Measurements from ENCODE around the gene PCLO. TPM values are rescaled to one million over a fixed set of nuclear protein-coding genes. Genes with fewer than 3 reads are reported as not detected.

Gene PCLO
- total RNA-seq, 1 experiment from 2014 or later, result 3.0 TPM

GRCh38 chr7:83211685-83212084 lies 49.0 kb upstream of the PCLO start:
- Mint-ChIP-seq H3K27me3 (ENCODE audit: low read depth) (no peaks in the 10 kb centered on the region), H3K9me3 (no peaks in the 10 kb centered on the region), H3K27ac (peak overlapping the region; percentile 91), H3K4me3 (peak overlapping the region; percentile 43; the same call in 1 of the 2 replicates), H3K4me1 (peaks cover 37% of the 10 kb centered on the region), H3K36me3 (no peaks in the 10 kb centered on the region)
- DNase-seq (ENCODE audit: low spot score), result no peak
- ChIA-PET CTCF (no interaction called here), POLR2A (no interaction called here)
- TF ChIP-seq ZMAT4 (CRISPR knock-in tag; IDR thresholded peaks at IDR 0.05) (peak; percentile 97), JAZF1 (CRISPR knock-in tag; IDR thresholded peaks at IDR 0.05) (peak; percentile 32; the same call in 1 of the 2 replicates), NFYB (CRISPR knock-in tag; conservative IDR thresholded peaks at IDR 0.05; ENCODE audit: low read depth) (no peak), KAT7 (CRISPR knock-in tag; IDR thresholded peaks at IDR 0.05; ENCODE audit: borderline replicate concordance) (no peak)
- ATAC-seq, result peak; percentile 78

GRCh38 chr7:83210479-83210878 lies 47.8 kb upstream of the PCLO start:
- no peak for DNase-seq (ENCODE audit: low spot score)
- H3K9me3 Mint-ChIP-seq, result no peaks in the 10 kb centered on the region
- ChIA-PET CTCF (no interaction called here), POLR2A (no interaction called here)
- H3K4me3 Mint-ChIP-seq, result no peak overlapping the region
- H3K4me1 Mint-ChIP-seq, result peaks cover 37% of the 10 kb centered on the region
- no peaks in the 10 kb centered on the region for H3K36me3 Mint-ChIP-seq
- no peak for ATAC-seq
- peak overlapping the region; percentile 57; the same call in 1 of the 2 replicates for H3K27ac Mint-ChIP-seq
- no peak for TF ChIP-seq HMGA2 (CRISPR knock-in tag; IDR thresholded peaks at IDR 0.05)
- no peak for TF ChIP-seq PREB (CRISPR knock-in tag; IDR thresholded peaks at IDR 0.05; ENCODE audit: borderline replicate concordance)
- TF ChIP-seq MLX (CRISPR knock-in tag; IDR thresholded peaks at IDR 0.05), result no peak
- TF ChIP-seq FOXP1 (CRISPR knock-in tag; IDR thresholded peaks at IDR 0.05; ENCODE audit: borderline replicate concordance), result no peak
- H3K27me3 Mint-ChIP-seq (ENCODE audit: low read depth), result no peaks in the 10 kb centered on the region

- H3K9me3 Mint-ChIP-seq, result no peaks in the 10 kb centered on the region
- ChIA-PET CTCF (no interaction called here), POLR2A (no interaction called here)
- TF ChIP-seq NR2C2 (CRISPR knock-in tag; IDR thresholded peaks at IDR 0.05) (no peak), ZBTB43 (CRISPR knock-in tag; IDR thresholded peaks at IDR 0.05) (no peak), SMAD4 (CRISPR knock-in tag; IDR thresholded peaks at IDR 0.05) (no peak), FOXP4 (CRISPR knock-in tag; IDR thresholded peaks at IDR 0.05) (no peak), HMGA2 (CRISPR knock-in tag; IDR thresholded peaks at IDR 0.05) (no peak)
- peak overlapping the region; percentile 9; the same call in 1 of the 2 replicates for H3K27ac Mint-ChIP-seq
- no peak overlapping the region for H3K4me3 Mint-ChIP-seq
- no peaks in the 10 kb centered on the region for H3K36me3 Mint-ChIP-seq
- DNase-seq (ENCODE audit: low spot score) (no peak), ATAC-seq (peak; percentile 70)
- H3K4me1 Mint-ChIP-seq, result peaks cover 36% of the 10 kb centered on the region
- no peaks in the 10 kb centered on the region for H3K27me3 Mint-ChIP-seq (ENCODE audit: low read depth)
These were observed 42.0 kb upstream of the PCLO start for GRCh38 chr7:83204715-83205114.

- peak; percentile 80 for ATAC-seq
- TF ChIP-seq RORB (CRISPR knock-in tag; IDR thresholded peaks at IDR 0.05) (no peak), E2F1 (CRISPR knock-in tag; IDR thresholded peaks at IDR 0.05) (no peak), ATF1 (CRISPR knock-in tag; IDR thresholded peaks at IDR 0.05) (no peak)
- no peaks in the 10 kb centered on the region for H3K27me3 Mint-ChIP-seq (ENCODE audit: low read depth)
- H3K36me3 Mint-ChIP-seq, result no peaks in the 10 kb centered on the region
- CTCF ChIA-PET, result no interaction called here
- 0 out of 2 replicates have a peak, but pooled peaks cover 3% of the 10 kb centered on the region for H3K9me3 Mint-ChIP-seq
- H3K4me3 Mint-ChIP-seq, result no peak overlapping the region
- peaks cover 33% of the 10 kb centered on the region for H3K4me1 Mint-ChIP-seq
- POLR2A ChIA-PET, result no interaction called here
- H3K27ac Mint-ChIP-seq, result 0 out of 2 replicates have a peak overlapping the region, but pooled peaks have one; percentile 26
- DNase-seq (ENCODE audit: low spot score), result peak; percentile 10
These were observed 38.7 kb upstream of the PCLO start for GRCh38 chr7:83201355-83201754.

All from WTC11 (cell line).